ENCODE results near the gene HSP90AB1.
A peak's percentile ranks its signal among the peaks of the same experiment; 100 is the strongest.

HSP90AB1 gene

DNA sequence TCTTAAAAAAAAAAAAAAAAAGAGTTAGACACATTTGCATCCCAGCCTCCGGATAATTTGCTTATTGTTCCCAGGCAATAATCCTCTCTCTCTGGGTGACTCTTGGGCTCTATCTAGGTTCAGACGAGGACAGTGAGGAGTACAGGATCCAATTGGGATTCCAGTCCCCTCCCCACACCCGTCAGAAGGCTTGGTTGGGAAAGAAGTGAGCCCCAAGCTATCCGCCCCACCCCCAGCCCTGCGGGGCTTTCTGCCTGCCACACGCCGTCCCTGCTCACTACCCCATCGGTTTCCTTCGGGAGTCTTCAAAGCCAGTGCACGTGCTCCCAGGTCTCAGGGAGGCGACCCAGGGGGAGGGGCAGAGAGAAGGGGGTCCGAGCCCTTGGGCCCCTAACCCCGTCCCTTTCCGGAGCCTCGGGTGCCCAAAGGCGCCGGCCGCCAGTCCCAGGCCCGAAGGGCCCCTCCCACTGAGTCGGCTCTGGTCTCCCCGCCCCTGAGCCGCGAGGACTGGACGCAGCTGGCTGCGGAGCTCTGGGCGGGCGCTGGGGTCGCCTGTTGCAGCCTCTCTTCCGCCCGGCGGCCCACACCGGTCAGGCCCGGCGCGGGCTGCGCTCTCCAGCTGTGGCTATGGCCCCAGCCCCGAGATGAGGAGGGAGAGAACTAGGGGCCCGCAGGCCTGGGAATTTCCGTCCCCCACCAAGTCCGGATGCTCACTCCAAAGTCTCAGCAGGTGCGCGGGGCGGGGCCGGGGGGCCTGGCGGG is 27.7 kb upstream of the HSP90AB1 start (continued):
- TF ChIP-seq, protein P1, sequence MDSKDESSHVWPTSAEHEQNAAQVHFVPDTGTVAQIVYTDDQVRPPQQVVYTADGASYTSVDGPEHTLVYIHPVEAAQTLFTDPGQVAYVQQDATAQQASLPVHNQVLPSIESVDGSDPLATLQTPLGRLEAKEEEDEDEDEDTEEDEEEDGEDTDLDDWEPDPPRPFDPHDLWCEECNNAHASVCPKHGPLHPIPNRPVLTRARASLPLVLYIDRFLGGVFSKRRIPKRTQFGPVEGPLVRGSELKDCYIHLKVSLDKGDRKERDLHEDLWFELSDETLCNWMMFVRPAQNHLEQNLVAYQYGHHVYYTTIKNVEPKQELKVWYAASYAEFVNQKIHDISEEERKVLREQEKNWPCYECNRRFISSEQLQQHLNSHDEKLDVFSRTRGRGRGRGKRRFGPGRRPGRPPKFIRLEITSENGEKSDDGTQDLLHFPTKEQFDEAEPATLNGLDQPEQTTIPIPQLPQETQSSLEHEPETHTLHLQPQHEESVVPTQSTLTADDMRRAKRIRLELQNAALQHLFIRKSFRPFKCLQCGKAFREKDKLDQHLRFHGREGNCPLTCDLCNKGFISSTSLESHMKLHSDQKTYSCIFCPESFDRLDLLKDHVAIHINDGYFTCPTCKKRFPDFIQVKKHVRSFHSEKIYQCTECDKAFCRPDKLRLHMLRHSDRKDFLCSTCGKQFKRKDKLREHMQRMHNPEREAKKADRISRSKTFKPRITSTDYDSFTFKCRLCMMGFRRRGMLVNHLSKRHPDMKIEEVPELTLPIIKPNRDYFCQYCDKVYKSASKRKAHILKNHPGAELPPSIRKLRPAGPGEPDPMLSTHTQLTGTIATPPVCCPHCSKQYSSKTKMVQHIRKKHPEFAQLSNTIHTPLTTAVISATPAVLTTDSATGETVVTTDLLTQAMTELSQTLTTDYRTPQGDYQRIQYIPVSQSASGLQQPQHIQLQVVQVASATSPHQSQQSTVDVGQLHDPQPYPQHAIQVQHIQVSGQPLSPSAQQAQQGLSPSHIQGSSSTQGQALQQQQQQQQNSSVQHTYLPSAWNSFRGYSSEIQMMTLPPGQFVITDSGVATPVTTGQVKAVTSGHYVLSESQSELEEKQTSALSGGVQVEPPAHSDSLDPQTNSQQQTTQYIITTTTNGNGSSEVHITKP (tag by site-specific recombination; IDR thresholded peaks at IDR 0.05): no peak
- TF ChIP-seq KLF9 (tag by site-specific recombination; IDR thresholded peaks at IDR 0.05; ENCODE audit: low read depth) (peak; percentile 33; the same call in 1 of the 2 replicates), WT1 (tag by site-specific recombination; IDR thresholded peaks at IDR 0.05) (0 out of 2 replicates have a peak, but pooled peaks have one; percentile 20), GLIS2 (tag by site-specific recombination; IDR thresholded peaks at IDR 0.05) (peak; percentile 67), ZXDB (tag by site-specific recombination; IDR thresholded peaks at IDR 0.05) (0 out of 2 replicates have a peak, but pooled peaks have one; percentile 44), ZNF335 (tag by site-specific recombination; conservative IDR thresholded peaks at IDR 0.05) (peak; percentile 61)
- TF ChIP-seq, protein P2, sequence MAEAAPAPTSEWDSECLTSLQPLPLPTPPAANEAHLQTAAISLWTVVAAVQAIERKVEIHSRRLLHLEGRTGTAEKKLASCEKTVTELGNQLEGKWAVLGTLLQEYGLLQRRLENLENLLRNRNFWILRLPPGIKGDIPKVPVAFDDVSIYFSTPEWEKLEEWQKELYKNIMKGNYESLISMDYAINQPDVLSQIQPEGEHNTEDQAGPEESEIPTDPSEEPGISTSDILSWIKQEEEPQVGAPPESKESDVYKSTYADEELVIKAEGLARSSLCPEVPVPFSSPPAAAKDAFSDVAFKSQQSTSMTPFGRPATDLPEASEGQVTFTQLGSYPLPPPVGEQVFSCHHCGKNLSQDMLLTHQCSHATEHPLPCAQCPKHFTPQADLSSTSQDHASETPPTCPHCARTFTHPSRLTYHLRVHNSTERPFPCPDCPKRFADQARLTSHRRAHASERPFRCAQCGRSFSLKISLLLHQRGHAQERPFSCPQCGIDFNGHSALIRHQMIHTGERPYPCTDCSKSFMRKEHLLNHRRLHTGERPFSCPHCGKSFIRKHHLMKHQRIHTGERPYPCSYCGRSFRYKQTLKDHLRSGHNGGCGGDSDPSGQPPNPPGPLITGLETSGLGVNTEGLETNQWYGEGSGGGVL (tag by site-specific recombination; IDR thresholded peaks at IDR 0.05): peak; percentile 68; the same call in 1 of the 2 replicates
- TF ChIP-seq, protein P3, sequence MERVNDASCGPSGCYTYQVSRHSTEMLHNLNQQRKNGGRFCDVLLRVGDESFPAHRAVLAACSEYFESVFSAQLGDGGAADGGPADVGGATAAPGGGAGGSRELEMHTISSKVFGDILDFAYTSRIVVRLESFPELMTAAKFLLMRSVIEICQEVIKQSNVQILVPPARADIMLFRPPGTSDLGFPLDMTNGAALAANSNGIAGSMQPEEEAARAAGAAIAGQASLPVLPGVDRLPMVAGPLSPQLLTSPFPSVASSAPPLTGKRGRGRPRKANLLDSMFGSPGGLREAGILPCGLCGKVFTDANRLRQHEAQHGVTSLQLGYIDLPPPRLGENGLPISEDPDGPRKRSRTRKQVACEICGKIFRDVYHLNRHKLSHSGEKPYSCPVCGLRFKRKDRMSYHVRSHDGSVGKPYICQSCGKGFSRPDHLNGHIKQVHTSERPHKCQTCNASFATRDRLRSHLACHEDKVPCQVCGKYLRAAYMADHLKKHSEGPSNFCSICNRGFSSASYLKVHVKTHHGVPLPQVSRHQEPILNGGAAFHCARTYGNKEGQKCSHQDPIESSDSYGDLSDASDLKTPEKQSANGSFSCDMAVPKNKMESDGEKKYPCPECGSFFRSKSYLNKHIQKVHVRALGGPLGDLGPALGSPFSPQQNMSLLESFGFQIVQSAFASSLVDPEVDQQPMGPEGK (tag by site-specific recombination; IDR thresholded peaks at IDR 0.05): peak; percentile 42
- TF ChIP-seq, protein P4, sequence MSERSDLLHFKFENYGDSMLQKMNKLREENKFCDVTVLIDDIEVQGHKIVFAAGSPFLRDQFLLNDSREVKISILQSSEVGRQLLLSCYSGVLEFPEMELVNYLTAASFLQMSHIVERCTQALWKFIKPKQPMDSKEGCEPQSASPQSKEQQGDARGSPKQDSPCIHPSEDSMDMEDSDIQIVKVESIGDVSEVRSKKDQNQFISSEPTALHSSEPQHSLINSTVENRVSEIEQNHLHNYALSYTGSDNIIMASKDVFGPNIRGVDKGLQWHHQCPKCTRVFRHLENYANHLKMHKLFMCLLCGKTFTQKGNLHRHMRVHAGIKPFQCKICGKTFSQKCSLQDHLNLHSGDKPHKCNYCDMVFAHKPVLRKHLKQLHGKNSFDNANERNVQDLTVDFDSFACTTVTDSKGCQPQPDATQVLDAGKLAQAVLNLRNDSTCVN (tag by site-specific recombination; optimal IDR thresholded peaks at IDR 0.05): peak; percentile 18

DNA sequence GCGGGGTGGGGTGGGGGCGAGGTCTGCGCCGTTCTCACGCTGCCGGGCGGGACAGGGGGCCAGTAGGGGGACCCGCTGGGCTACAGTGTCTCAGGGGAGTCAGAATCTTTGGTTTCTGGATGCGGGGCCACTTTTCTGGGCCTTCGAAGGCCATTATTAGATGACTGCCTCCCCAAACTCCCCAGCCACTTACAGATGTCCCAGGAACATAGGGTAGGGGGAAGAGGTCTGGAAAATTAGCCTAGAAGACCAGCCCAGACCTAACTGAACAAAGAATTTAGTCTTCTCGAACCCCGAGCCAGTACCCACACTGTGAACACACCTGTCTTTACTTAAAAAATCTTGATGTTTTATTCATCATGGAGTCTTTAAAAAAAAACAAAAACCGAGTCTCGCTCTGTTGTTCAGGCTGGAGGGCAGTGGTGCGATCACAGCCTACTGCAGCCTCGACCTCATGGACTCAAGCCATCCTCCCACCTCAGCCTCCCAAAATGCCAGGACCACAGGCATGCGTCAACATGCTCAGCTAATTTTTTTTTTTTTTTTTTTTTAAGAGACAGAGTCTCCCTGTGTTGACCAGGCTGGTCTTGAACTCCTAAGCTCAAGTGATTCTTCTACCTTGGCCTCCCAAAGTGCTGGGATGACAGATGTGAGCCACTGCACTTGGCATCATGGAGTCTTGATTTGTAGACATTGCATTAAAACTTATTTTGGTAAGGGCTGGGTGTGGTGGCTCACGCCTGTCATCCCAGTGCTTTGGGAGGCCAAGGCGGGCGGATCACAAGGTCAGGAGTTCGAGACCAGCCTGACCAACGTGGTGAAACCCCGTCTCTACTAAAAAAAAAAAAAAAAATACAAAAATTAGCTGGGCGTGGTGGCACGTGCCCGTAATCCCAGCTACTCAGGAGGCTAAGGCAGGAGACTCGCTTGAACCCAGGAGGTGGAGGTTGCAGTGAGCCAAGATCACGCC is 26.8 kb upstream of the HSP90AB1 start:
- peaks cover 14% of the 10 kb centered on the region for H3K4me1 ChIP-seq (ENCODE audit: control insufficient read depth, insufficient read depth, low read length)
- peak overlapping the region; percentile 48 for H3K4me3 ChIP-seq (ENCODE audit: low read depth, low read length)
- no peaks in the 10 kb centered on the region for H3K9me3 ChIP-seq (ENCODE audit: control insufficient read depth, insufficient read depth, low read depth, low read length)
- no peaks in the 10 kb centered on the region for H3K36me3 ChIP-seq (ENCODE audit: control insufficient read depth in 2 of 2, insufficient read depth in 1 of 2, low read length in 2 of 2)
- POLR2A ChIA-PET: interaction anchor here (0.6 to 5.7 kb wide), 7 partner anchors 17 to 1104 kb away, joined by 3 to 90 read pairs (median 7); partner anchors contain the start of genes HSP90AB1 and SLC35B2
- TF ChIP-seq ZBTB8A (tag by site-specific recombination; IDR thresholded peaks at IDR 0.05) (no peak), KLF1 (tag by site-specific recombination; IDR thresholded peaks at IDR 0.05) (peak; percentile 40; the same call in 1 of the 2 replicates), ZNF391 (tag by site-specific recombination; IDR thresholded peaks at IDR 0.05; ENCODE audit: borderline replicate concordance, low read depth) (no peak)
- TF ChIP-seq, protein P5, sequence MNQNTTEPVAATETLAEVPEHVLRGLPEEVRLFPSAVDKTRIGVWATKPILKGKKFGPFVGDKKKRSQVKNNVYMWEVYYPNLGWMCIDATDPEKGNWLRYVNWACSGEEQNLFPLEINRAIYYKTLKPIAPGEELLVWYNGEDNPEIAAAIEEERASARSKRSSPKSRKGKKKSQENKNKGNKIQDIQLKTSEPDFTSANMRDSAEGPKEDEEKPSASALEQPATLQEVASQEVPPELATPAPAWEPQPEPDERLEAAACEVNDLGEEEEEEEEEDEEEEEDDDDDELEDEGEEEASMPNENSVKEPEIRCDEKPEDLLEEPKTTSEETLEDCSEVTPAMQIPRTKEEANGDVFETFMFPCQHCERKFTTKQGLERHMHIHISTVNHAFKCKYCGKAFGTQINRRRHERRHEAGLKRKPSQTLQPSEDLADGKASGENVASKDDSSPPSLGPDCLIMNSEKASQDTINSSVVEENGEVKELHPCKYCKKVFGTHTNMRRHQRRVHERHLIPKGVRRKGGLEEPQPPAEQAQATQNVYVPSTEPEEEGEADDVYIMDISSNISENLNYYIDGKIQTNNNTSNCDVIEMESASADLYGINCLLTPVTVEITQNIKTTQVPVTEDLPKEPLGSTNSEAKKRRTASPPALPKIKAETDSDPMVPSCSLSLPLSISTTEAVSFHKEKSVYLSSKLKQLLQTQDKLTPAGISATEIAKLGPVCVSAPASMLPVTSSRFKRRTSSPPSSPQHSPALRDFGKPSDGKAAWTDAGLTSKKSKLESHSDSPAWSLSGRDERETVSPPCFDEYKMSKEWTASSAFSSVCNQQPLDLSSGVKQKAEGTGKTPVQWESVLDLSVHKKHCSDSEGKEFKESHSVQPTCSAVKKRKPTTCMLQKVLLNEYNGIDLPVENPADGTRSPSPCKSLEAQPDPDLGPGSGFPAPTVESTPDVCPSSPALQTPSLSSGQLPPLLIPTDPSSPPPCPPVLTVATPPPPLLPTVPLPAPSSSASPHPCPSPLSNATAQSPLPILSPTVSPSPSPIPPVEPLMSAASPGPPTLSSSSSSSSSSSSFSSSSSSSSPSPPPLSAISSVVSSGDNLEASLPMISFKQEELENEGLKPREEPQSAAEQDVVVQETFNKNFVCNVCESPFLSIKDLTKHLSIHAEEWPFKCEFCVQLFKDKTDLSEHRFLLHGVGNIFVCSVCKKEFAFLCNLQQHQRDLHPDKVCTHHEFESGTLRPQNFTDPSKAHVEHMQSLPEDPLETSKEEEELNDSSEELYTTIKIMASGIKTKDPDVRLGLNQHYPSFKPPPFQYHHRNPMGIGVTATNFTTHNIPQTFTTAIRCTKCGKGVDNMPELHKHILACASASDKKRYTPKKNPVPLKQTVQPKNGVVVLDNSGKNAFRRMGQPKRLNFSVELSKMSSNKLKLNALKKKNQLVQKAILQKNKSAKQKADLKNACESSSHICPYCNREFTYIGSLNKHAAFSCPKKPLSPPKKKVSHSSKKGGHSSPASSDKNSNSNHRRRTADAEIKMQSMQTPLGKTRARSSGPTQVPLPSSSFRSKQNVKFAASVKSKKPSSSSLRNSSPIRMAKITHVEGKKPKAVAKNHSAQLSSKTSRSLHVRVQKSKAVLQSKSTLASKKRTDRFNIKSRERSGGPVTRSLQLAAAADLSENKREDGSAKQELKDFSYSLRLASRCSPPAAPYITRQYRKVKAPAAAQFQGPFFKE (tag by site-specific recombination; IDR thresholded peaks at IDR 0.05; ENCODE audit: borderline replicate concordance): no peak
- CTCF ChIA-PET: interaction anchor here (0.9 to 11.1 kb wide), 3 partner anchors 16 to 62 kb away, joined by 5 to 148 read pairs (median 13); no protein-coding TSS in a partner anchor
- no peak overlapping the region for H3K27ac ChIP-seq (ENCODE audit: extremely low read depth, low read depth, low read length)
